SK-N-SH (cell line): Measurements from ENCODE around the gene VWF. TPM values are rescaled to one million over a fixed set of nuclear protein-coding genes. Genes with fewer than 3 reads are reported as not detected.

Experiments
- CTCF ChIA-PET: fragments of 300-600, 350-600 bp; formaldehyde crosslinking; extraction: SDS; loops from one replicate; lab custom pipeline; 2021; lab: Yijun Ruan, JAX
- POLR2A ChIA-PET: fragments of 350-600 bp; sonication (Branson Sonifier 250); formaldehyde crosslinking; extraction: SDS; loops from one replicate; lab custom pipeline; 2020; ENCODE audit warnings: antibody characterized with exemption, inconsistent platforms; lab: Yijun Ruan, JAX
- DNase-seq: peaks from one replicate; pipeline ENCODE4 v3.0.0; 2012
- H2AFZ ChIP-seq: fragments of 200-600 bp; sonication (generic); 2 replicates; pipeline ENCODE4 v1.8.1; 2016; ENCODE audit warnings: antibody characterized with exemption, mild to moderate bottlenecking, low read depth
- H3F3A ChIP-seq: fragments of 200-600 bp; sonication (generic); replicated peaks from 2 replicates; pipeline ENCODE3; 2016; ENCODE audit warnings: antibody characterized with exemption, mild to moderate bottlenecking; ENCODE audit not compliant: insufficient read depth
- H3K27ac ChIP-seq, 2 experiments: fragments of 200-500 bp in 1 of 2; fragments of 200-600 bp in 1 of 2; sonication (Bioruptor generic) in 1 of 2; sonication (generic), shearing (Covaris generic) in 1 of 2; 2 replicates each; pipeline versions ENCODE4 v1.5.1 to v1.6.1; 2014 to 2016; ENCODE audit warnings: low read depth in 2 of 2, inconsistent platforms in 1 of 2, low read length in 1 of 2, mild to moderate bottlenecking in 1 of 2, mixed read lengths in 1 of 2
- H3K27me3 ChIP-seq: fragments of 200-600 bp; sonication (generic), shearing (Covaris generic); 2 replicates; pipeline ENCODE4 v1.6.1; 2016; ENCODE audit warnings: mixed run types; ENCODE audit not compliant: insufficient read depth
- H3K36me3 ChIP-seq, 2 experiments: fragments of 200-500 bp in 1 of 2; fragments of 200-600 bp in 1 of 2; sonication (Bioruptor generic) in 1 of 2; sonication (generic) in 1 of 2; replicated peaks in 1 of 2; 2 replicates each; pipeline versions ENCODE3 to v1.5.1; 2014 to 2016; ENCODE audit warnings: low read length in 1 of 2, mild to moderate bottlenecking in 1 of 2; ENCODE audit not compliant: insufficient read depth in 2 of 2, control insufficient read depth in 1 of 2
- H3K4me1 ChIP-seq, 2 experiments: fragments of 200-500 bp in 1 of 2; fragments of 200-600 bp in 1 of 2; sonication (Bioruptor generic) in 1 of 2; sonication (generic), shearing (Covaris generic) in 1 of 2; 2 replicates each; pipeline versions ENCODE4 v1.5.1 to v1.6.1; 2014 to 2016; ENCODE audit warnings: low read depth in 1 of 2, low read length in 1 of 2, mixed run types in 1 of 2; ENCODE audit not compliant: insufficient read depth in 2 of 2, control insufficient read depth in 1 of 2
- H3K4me2 ChIP-seq: fragments of 200-600 bp; sonication (generic), shearing (Covaris generic); 2 replicates; pipeline ENCODE4 v1.6.1; 2017; ENCODE audit warnings: mixed run types
- H3K4me3 ChIP-seq, 2 experiments: fragments of 200-500 bp in 1 of 2; fragments of 200-600 bp in 1 of 2; sonication (Bioruptor generic) in 1 of 2; sonication (generic), shearing (Covaris generic) in 1 of 2; 2 replicates each; pipeline versions ENCODE4 v1.5.1 to v1.8.1; 2014 to 2016; ENCODE audit warnings: low read depth in 2 of 2, inconsistent platforms in 1 of 2, low read length in 1 of 2, mild to moderate bottlenecking in 1 of 2, mixed read lengths in 1 of 2, moderate library complexity in 1 of 2
- H3K79me2 ChIP-seq: fragments of 200-600 bp; sonication (generic); 2 replicates; pipeline ENCODE4 v1.8.1; 2017; ENCODE audit warnings: mild to moderate bottlenecking; ENCODE audit not compliant: insufficient read depth
- H3K9ac ChIP-seq: fragments of 200-600 bp; sonication (generic); 2 replicates; pipeline ENCODE4 v1.6.1; 2017; ENCODE audit warnings: mixed run types
- H3K9me2 ChIP-seq: fragments of 200-600 bp; sonication (generic); 2 replicates; pipeline ENCODE4 v1.6.1; 2017; ENCODE audit warnings: mixed run types
- H3K9me3 ChIP-seq: fragments of 200-600 bp; sonication (generic); 2 replicates; pipeline ENCODE4 v1.6.1; 2017; ENCODE audit warnings: mixed run types, mild to moderate bottlenecking, moderate library complexity
- H4K20me1 ChIP-seq: fragments of 200-600 bp; sonication (generic); 2 replicates; pipeline ENCODE4 v1.6.1; 2017; ENCODE audit warnings: mild to moderate bottlenecking, mixed run types; ENCODE audit not compliant: insufficient read depth
- GATA2 ChIP-seq: sonication (generic); formaldehyde crosslinking; IDR thresholded peaks from 2 replicates; pipeline ENCODE4 v1.5.0; 2020; ENCODE audit warnings: mild to moderate bottlenecking, missing genetic modification reagents
- MXI1 ChIP-seq: IDR thresholded peaks from 2 replicates; pipeline ENCODE4 v1.6.1; 2012; ENCODE audit warnings: mild to moderate bottlenecking, low read depth, low read length, improper control_type of control experiment
- NFIC ChIP-seq: IDR thresholded peaks from 2 replicates; pipeline ENCODE4 v1.4.0; 2012; ENCODE audit warnings: borderline replicate concordance
- POLR2AphosphoS5 ChIP-seq: IDR thresholded peaks from 2 replicates; pipeline ENCODE4 v1.6.1; 2012; ENCODE audit warnings: low read depth, low read length
- RAD21 ChIP-seq: IDR thresholded peaks from 2 replicates; pipeline ENCODE4 v1.6.1; 2012; ENCODE audit warnings: mild to moderate bottlenecking, low read length
- SIN3A ChIP-seq: IDR thresholded peaks from 2 replicates; pipeline ENCODE4 v1.6.1; 2012; ENCODE audit warnings: low read depth, mild to moderate bottlenecking, low read length, moderate library complexity, borderline replicate concordance
- SMC3 ChIP-seq: IDR thresholded peaks from 2 replicates; pipeline ENCODE4 v1.6.1; 2012; ENCODE audit warnings: low read depth, low read length, improper control_type of control experiment
- TAF1 ChIP-seq: IDR thresholded peaks from 2 replicates; pipeline ENCODE4 v1.6.1; 2012; ENCODE audit warnings: low read depth, mild to moderate bottlenecking, low read length, moderate library complexity, borderline replicate concordance
- TCF12 ChIP-seq: IDR thresholded peaks from 2 replicates; pipeline ENCODE4 v1.4.0; 2012
- TEAD4 ChIP-seq: IDR thresholded peaks from 2 replicates; pipeline ENCODE4 v1.4.0; 2012; ENCODE audit warnings: mild to moderate bottlenecking, borderline replicate concordance; ENCODE audit not compliant: insufficient read depth
- WGBS: methylation state at CpG from one replicate; pipeline ENCODE4 v1.1.6; 2017; ENCODE audit warnings: low lambda C conversion rate; 5-methylcytosine and 5-hydroxymethylcytosine counted together
- polyA plus RNA-seq, 3 experiments: library from polyadenylated mRNA; depleted of rRNA; stranded (reverse); fragments of >200 nt; gene quantifications; 2 replicates each; pipeline ENCODE4 v1.2.3, GENCODE V29; 2012
- TF ChIP-seq, protein P1 (sequence below): IDR thresholded peaks from 2 replicates; pipeline ENCODE4 v1.6.1; 2012; ENCODE audit warnings: mild to moderate bottlenecking, low read depth, low read length, moderate library complexity
- TF ChIP-seq, protein P2 (sequence below): fragments of 150-350 bp; IDR thresholded peaks from 2 replicates; pipeline ENCODE4 v1.6.1; 2017; ENCODE audit warnings: antibody characterized with exemption, low read length, low read depth, borderline replicate concordance
- TF ChIP-seq, protein P3 (sequence below): fragments of 150-350 bp; IDR thresholded peaks from 2 replicates; pipeline ENCODE4 v1.6.1; 2016; ENCODE audit warnings: mild to moderate bottlenecking, low read depth, low read length

VWF gene
- polyA plus RNA-seq, 1 of the 3 experiments (the other 2 are of a cell fraction) = 0.12 TPM

DNA sequence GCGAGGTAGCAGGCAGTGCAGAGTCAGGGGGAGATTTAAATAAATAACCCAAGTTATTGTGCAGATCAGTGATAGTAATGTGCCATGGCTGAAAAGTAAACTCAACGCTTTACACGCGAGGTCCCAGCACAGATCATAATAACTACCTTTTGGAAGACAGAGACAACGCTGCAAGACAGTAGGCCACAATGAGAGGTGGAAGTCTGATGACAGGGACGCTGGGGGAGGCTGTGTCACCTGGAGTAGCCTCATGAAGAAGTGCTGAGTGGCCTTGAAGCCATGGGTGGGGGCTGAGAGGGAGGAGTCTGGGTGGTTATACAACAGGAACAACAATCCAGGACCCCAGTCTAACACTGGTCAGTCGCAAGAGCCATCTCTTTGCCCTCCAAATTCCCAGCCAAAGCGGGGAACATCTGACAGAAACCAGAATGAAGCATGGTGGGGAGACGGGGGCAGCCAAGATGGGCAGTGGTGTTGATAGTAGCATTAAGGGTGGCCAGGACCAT, 207.6 kb downstream of the VWF start:
- WGBS = 28% methylated on average over 9 of the region's 9 CpGs

More for the DNA sequence above, 207.6 kb downstream of the VWF start:
- peaks cover 31% of the 10 kb centered on the region; the same call in 1 of the 2 replicates for H3K27me3 ChIP-seq
- H3K4me2 ChIP-seq = no peak overlapping the region
- no peaks in the 10 kb centered on the region for H3F3A ChIP-seq
- H3K9ac ChIP-seq = no peak overlapping the region
- POLR2A ChIA-PET = no interaction called here
- H3K4me1 ChIP-seq = peaks cover 0 to 4% of the 10 kb centered on the region in 2 experiments; a peak in 1 of 4 replicates
- no peak overlapping the region for H3K27ac ChIP-seq
- H3K4me3 ChIP-seq = no peak overlapping the region
- no peaks in the 10 kb centered on the region for H3K9me3 ChIP-seq
- no peak overlapping the region for H2AFZ ChIP-seq
- no peaks in the 10 kb centered on the region for H3K36me3 ChIP-seq
- TF ChIP-seq TAF1 (no peak), SIN3A (no peak), RAD21 (no peak), GATA2 (no peak), TEAD4 (no peak), SMC3 (no peak), MXI1 (no peak), POLR2AphosphoS5 (no peak), TCF12 (no peak), NFIC (no peak)
- TF ChIP-seq, protein P1, sequence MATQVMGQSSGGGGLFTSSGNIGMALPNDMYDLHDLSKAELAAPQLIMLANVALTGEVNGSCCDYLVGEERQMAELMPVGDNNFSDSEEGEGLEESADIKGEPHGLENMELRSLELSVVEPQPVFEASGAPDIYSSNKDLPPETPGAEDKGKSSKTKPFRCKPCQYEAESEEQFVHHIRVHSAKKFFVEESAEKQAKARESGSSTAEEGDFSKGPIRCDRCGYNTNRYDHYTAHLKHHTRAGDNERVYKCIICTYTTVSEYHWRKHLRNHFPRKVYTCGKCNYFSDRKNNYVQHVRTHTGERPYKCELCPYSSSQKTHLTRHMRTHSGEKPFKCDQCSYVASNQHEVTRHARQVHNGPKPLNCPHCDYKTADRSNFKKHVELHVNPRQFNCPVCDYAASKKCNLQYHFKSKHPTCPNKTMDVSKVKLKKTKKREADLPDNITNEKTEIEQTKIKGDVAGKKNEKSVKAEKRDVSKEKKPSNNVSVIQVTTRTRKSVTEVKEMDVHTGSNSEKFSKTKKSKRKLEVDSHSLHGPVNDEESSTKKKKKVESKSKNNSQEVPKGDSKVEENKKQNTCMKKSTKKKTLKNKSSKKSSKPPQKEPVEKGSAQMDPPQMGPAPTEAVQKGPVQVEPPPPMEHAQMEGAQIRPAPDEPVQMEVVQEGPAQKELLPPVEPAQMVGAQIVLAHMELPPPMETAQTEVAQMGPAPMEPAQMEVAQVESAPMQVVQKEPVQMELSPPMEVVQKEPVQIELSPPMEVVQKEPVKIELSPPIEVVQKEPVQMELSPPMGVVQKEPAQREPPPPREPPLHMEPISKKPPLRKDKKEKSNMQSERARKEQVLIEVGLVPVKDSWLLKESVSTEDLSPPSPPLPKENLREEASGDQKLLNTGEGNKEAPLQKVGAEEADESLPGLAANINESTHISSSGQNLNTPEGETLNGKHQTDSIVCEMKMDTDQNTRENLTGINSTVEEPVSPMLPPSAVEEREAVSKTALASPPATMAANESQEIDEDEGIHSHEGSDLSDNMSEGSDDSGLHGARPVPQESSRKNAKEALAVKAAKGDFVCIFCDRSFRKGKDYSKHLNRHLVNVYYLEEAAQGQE = no peak
- TF ChIP-seq, protein P2, sequence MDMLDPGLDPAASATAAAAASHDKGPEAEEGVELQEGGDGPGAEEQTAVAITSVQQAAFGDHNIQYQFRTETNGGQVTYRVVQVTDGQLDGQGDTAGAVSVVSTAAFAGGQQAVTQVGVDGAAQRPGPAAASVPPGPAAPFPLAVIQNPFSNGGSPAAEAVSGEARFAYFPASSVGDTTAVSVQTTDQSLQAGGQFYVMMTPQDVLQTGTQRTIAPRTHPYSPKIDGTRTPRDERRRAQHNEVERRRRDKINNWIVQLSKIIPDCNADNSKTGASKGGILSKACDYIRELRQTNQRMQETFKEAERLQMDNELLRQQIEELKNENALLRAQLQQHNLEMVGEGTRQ = no peak
- TF ChIP-seq, protein P3, sequence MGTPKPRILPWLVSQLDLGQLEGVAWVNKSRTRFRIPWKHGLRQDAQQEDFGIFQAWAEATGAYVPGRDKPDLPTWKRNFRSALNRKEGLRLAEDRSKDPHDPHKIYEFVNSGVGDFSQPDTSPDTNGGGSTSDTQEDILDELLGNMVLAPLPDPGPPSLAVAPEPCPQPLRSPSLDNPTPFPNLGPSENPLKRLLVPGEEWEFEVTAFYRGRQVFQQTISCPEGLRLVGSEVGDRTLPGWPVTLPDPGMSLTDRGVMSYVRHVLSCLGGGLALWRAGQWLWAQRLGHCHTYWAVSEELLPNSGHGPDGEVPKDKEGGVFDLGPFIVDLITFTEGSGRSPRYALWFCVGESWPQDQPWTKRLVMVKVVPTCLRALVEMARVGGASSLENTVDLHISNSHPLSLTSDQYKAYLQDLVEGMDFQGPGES = no peak
- TF ChIP-seq, all 33 proteins: peak for 0
- Histone ChIP-seq H4K20me1 (no peaks in the 10 kb centered on the region), H3K9me2 (no peaks in the 10 kb centered on the region), H3K79me2 (no peaks in the 10 kb centered on the region)
- DNase-seq = no peak
- CTCF ChIA-PET = no interaction called here
